CD14-positive monocyte (primary cell): Measurements from ENCODE around the gene NUP210. TPM values are rescaled to one million over a fixed set of nuclear protein-coding genes. Genes with fewer than 3 reads are reported as not detected.

Source experiments
- DNase-seq, 3 donors: peaks; one replicate each; pipeline ENCODE4 v3.0.0-alpha.2; 2011 to 2022
- H2AFZ ChIP-seq: 2 replicates; pipeline ENCODE4 v1.6.0; 2012; ENCODE audit warnings: mild to moderate bottlenecking, low read depth, low read length, inconsistent platforms; ENCODE audit not compliant: insufficient read depth, poor library complexity, severe bottlenecking
- H3K27ac ChIP-seq, 2 donors: 1 replicate in 1 of 2; 2 replicates in 1 of 2; pipeline ENCODE4 v1.5.1; 2012 to 2013; ENCODE audit warnings: low read length in 2 of 2, control low read depth in 1 of 2, inconsistent platforms in 1 of 2, low read depth in 1 of 2, mild to moderate bottlenecking in 1 of 2
- H3K27me3 ChIP-seq, 2 donors: one replicate each; pipeline versions ENCODE4 v1.6.0 to v1.6.1; 2011 to 2013; ENCODE audit warnings: low read length in 2 of 2; ENCODE audit not compliant: control insufficient read depth in 2 of 2, insufficient read depth in 2 of 2
- H3K36me3 ChIP-seq, 2 donors: replicated peaks in 1 of 2; 1 replicate in 1 of 2; 2 replicates in 1 of 2; pipeline versions ENCODE4 v1.5.1 to v1.6.1; 2012 to 2013; ENCODE audit warnings: low read length in 2 of 2, control low read depth in 1 of 2, inconsistent platforms in 1 of 2, mild to moderate bottlenecking in 1 of 2; ENCODE audit not compliant: insufficient read depth in 2 of 2, control insufficient read depth in 1 of 2
- H3K4me1 ChIP-seq, 2 donors: 1 replicate in 1 of 2; 2 replicates in 1 of 2; pipeline versions ENCODE4 v1.5.1 to v1.6.1; 2012 to 2013; ENCODE audit warnings: low read length in 2 of 2, control low read depth in 1 of 2, inconsistent platforms in 1 of 2, mild to moderate bottlenecking in 1 of 2, moderate library complexity in 1 of 2; ENCODE audit not compliant: insufficient read depth in 2 of 2, control insufficient read depth in 1 of 2
- H3K4me2 ChIP-seq: replicated peaks from 2 replicates; pipeline ENCODE3; 2012; ENCODE audit warnings: low read length, moderate library complexity, mild to moderate bottlenecking; ENCODE audit not compliant: poor library complexity, severe bottlenecking; ENCODE audit errors: extremely low read depth
- H3K4me3 ChIP-seq, 3 experiments: fragments of 200-600 bp in 1 of 3; sonication (generic) in 1 of 3; replicated peaks in 1 of 3; 1 replicate in 2 of 3; 2 replicates in 1 of 3; pipeline ENCODE4 v1.5.1; 2011 to 2013; ENCODE audit warnings: low read length in 3 of 3, mild to moderate bottlenecking in 3 of 3, control low read depth in 2 of 3, low read depth in 2 of 3, inconsistent platforms in 1 of 3, moderate library complexity in 1 of 3
- H3K79me2 ChIP-seq: 2 replicates; pipeline ENCODE4 v1.6.0; 2012; ENCODE audit warnings: mild to moderate bottlenecking, control low read depth, inconsistent platforms, low read length, moderate library complexity; ENCODE audit not compliant: insufficient read depth
- H3K9ac ChIP-seq: 2 replicates; pipeline ENCODE4 v1.6.0; 2017; ENCODE audit warnings: low read length, mild to moderate bottlenecking; ENCODE audit not compliant: insufficient read depth, poor library complexity, severe bottlenecking
- H3K9me3 ChIP-seq, 2 donors: replicated peaks in 1 of 2; 1 replicate in 1 of 2; 2 replicates in 1 of 2; pipeline versions ENCODE4 v1.5.1 to v1.6.1; 2012 to 2013; ENCODE audit warnings: low read length in 2 of 2, control low read depth in 1 of 2; ENCODE audit not compliant: control insufficient read depth in 1 of 2, insufficient read depth in 1 of 2
- H4K20me1 ChIP-seq: 2 replicates; pipeline ENCODE4 v1.6.0; 2012; ENCODE audit warnings: mild to moderate bottlenecking, low read length, control low read depth, moderate library complexity; ENCODE audit not compliant: insufficient read depth
- H3K27ac Mint-ChIP-seq, 7 donors: one replicate each; pipeline ENCODE4 v1.8.0; 2020; ENCODE audit warnings: mild to moderate bottlenecking in 7 of 7, mixed read lengths in 7 of 7, moderate library complexity in 6 of 7, inconsistent platforms in 2 of 7
- H3K27me3 Mint-ChIP-seq, 3 donors: one replicate each; pipeline ENCODE4 v1.8.0; 2021 to 2022; ENCODE audit warnings: low read depth in 3 of 3, mild to moderate bottlenecking in 3 of 3, mixed read lengths in 3 of 3, moderate library complexity in 3 of 3, inconsistent platforms in 1 of 3
- H3K36me3 Mint-ChIP-seq, 2 donors: one replicate each; pipeline ENCODE4 v1.8.0; 2020; ENCODE audit warnings: mixed read lengths in 2 of 2, inconsistent platforms in 1 of 2, mild to moderate bottlenecking in 1 of 2
- H3K4me1 Mint-ChIP-seq: one replicate; pipeline ENCODE4 v1.8.0; 2020; ENCODE audit warnings: mild to moderate bottlenecking, mixed read lengths
- H3K4me3 Mint-ChIP-seq, 2 donors: one replicate each; pipeline ENCODE4 v1.8.0; 2020; ENCODE audit warnings: mild to moderate bottlenecking in 2 of 2, mixed read lengths in 2 of 2, moderate library complexity in 1 of 2
- H3K9me3 Mint-ChIP-seq, 7 donors: one replicate each; pipeline ENCODE4 v1.8.0; 2020 to 2022; ENCODE audit warnings: mixed read lengths in 7 of 7, mild to moderate bottlenecking in 6 of 7, moderate library complexity in 6 of 7, inconsistent platforms in 2 of 7
- CTCF ChIP-seq: fragments of 200-600 bp; IDR thresholded peaks from one replicate; pipeline ENCODE4 v1.8.0; 2022; ENCODE audit warnings: antibody characterized with exemption, mild to moderate bottlenecking
- WGBS: methylation state at CpG from one replicate; pipeline ENCODE4 v1.1.5; 2013; ENCODE audit warnings: missing lambda C conversion rate; ENCODE audit not compliant: insufficient coverage; 5-methylcytosine and 5-hydroxymethylcytosine counted together
- intact Hi-C, 2 donors: fragments of 100-400 bp; cut with micrococcal nuclease; formaldehyde crosslinking; loops; one replicate each; pipeline versions ENCODE4 v1.15.0 to v1.15.1; 2023
- polyA plus RNA-seq, 3 donors: library from polyadenylated mRNA; depleted of rRNA in 1 of 3; unstranded in 2 of 3; stranded (reverse) in 1 of 3; fragments of 300-500 nt in 2 of 3; fragments of >200 nt in 1 of 3; fragmentation: Illumina TruSeq in 2 of 3; gene quantifications; 1 replicate in 2 of 3; 2 replicates in 1 of 3; pipeline ENCODE4 v1.2.3, GENCODE V29; 2012 to 2021
- small RNA-seq: library from RNA; depleted of rRNA; stranded (forward); fragments of <200 nt; gene quantifications from one replicate; pipeline ENCODE3, GENCODE V24; 2012; ENCODE audit warnings: low read depth; ENCODE audit not compliant: insufficient read length

NUP210 gene
- polyA plus RNA-seq, 3 donors: 7.9 to 43.5 (median 13.0) TPM

GRCh38 chr3:13266651-13267362, 153.3 kb downstream of the NUP210 start:
- H2AFZ ChIP-seq: no peak overlapping the region
- H3K4me3 ChIP-seq: no peak overlapping the region
- peaks cover 4% of the 10 kb centered on the region for H3K4me1 Mint-ChIP-seq
- no peaks in the 10 kb centered on the region for H3K4me1 ChIP-seq
- H3K27me3 ChIP-seq: no peaks in the 10 kb centered on the region
- no peak overlapping the region for H3K4me3 Mint-ChIP-seq
- no peaks in the 10 kb centered on the region for H3K36me3 Mint-ChIP-seq
- no peaks in the 10 kb centered on the region for H4K20me1 ChIP-seq
- H3K4me2 ChIP-seq: no peak overlapping the region
- H3K79me2 ChIP-seq: no peaks in the 10 kb centered on the region
- no peak overlapping the region for H3K27ac ChIP-seq
- peaks cover 2 to 13% (median 5%) of the 10 kb centered on the region in 7 donors for H3K9me3 Mint-ChIP-seq
- WGBS: 100% methylated on average over 2 of the region's 14 CpGs
- no peak for TF ChIP-seq CTCF
- intact Hi-C loops: no loop called here
- peaks cover 0 to 15% of the 10 kb centered on the region in 2 donors for H3K9me3 ChIP-seq
- no peak for DNase-seq
- H3K9ac ChIP-seq: no peak overlapping the region
- no peaks in the 10 kb centered on the region for H3K36me3 ChIP-seq
- H3K27me3 Mint-ChIP-seq: peaks cover 11 to 16% (median 12%) of the 10 kb centered on the region in 3 donors
- no peak overlapping the region for H3K27ac Mint-ChIP-seq

Small RNAs within 50 kb of the gene (small RNA-seq; reads per million reads assigned to genes)
- not detected for gene AC027124.2

Other genes with a start within 250 kb of the NUP210 start
- 1 to 10 TPM; 2.9 to 3.9 (median 3.5) TPM for gene HDAC11, start 60.0 kb upstream of the NUP210 start, polyA plus RNA-seq
- under 1 TPM in 1 of 3 donors, not detected in 2; 0.08 TPM for gene FBLN2, start 128.8 kb upstream of the NUP210 start, polyA plus RNA-seq